Fibroblast of pulmonary artery (primary cell): ENCODE results near the gene GNAL.
"Not testable (repeated sequence)": the region's sequence is repeated elsewhere in the genome, so short reads cannot be mapped to it uniquely, and the experiment has no call there.

Experiments used
- DNase-seq: peaks from one replicate; pipeline ENCODE4 v3.0.0-alpha.2; 2010; ENCODE audit warnings: low read depth
- H3K4me3 ChIP-seq: replicated peaks from 2 replicates; pipeline ENCODE4 v1.5.1; 2011; ENCODE audit warnings: low read depth, mild to moderate bottlenecking, control low read depth, low read length, moderate library complexity
- CTCF ChIP-seq: IDR thresholded peaks from 2 replicates; pipeline ENCODE4 v1.5.1; 2011; ENCODE audit warnings: mild to moderate bottlenecking, control low read depth, low read length, inconsistent platforms; ENCODE audit errors: missing control alignments

Gene GNAL

GRCh38 chr18:11850821-11851145 lies 161.7 kb downstream of the GNAL start:
- H3K4me3 ChIP-seq = peak overlapping the region; percentile 100
- TF ChIP-seq CTCF = no peak
- DNase-seq = no peak

- peak; percentile 98 for DNase-seq
- no peak for TF ChIP-seq CTCF
- H3K4me3 ChIP-seq = peak within 1 kb of the TSS; percentile 100
Measured at GRCh38 chr18:11851146-11851805, 162.2 kb downstream of the GNAL start, which contains the start of gene CHMP1B. Gene CHMP1B, plus strand, starts transcription at chr18:11851413. Its CDS starts 99 bp downstream, at chr18:11851512.

GRCh38 chr18:11851806-11852337 lies 162.8 kb downstream of the GNAL start:
- TF ChIP-seq CTCF = no peak
- H3K4me3 ChIP-seq = peak overlapping the region; percentile 100
- DNase-seq = peak; percentile 46

- DNase-seq, H3K4me3 ChIP-seq: not testable (repeated sequence)
Measured at GRCh38 chr18:11854554-11854953, 165.5 kb downstream of the GNAL start.

GRCh38 chr18:11857177-11857887 lies 168.3 kb downstream of the GNAL start:
- TF ChIP-seq CTCF = no peak
- DNase-seq = peak; percentile 100
- H3K4me3 ChIP-seq = peak overlapping the region; percentile 3

GRCh38 chr18:11859282-11859830 lies 170.3 kb downstream of the GNAL start:
- no peak for TF ChIP-seq CTCF
- DNase-seq = no peak
- no peak overlapping the region for H3K4me3 ChIP-seq

GRCh38 chr18:11859903-11860407 lies 170.9 kb downstream of the GNAL start:
- no peak overlapping the region for H3K4me3 ChIP-seq
- DNase-seq = peak; percentile 81
- peak; percentile 40 for TF ChIP-seq CTCF
